ENCODE measurements around the gene CORO2A.

- TF ChIP-seq, protein P1, sequence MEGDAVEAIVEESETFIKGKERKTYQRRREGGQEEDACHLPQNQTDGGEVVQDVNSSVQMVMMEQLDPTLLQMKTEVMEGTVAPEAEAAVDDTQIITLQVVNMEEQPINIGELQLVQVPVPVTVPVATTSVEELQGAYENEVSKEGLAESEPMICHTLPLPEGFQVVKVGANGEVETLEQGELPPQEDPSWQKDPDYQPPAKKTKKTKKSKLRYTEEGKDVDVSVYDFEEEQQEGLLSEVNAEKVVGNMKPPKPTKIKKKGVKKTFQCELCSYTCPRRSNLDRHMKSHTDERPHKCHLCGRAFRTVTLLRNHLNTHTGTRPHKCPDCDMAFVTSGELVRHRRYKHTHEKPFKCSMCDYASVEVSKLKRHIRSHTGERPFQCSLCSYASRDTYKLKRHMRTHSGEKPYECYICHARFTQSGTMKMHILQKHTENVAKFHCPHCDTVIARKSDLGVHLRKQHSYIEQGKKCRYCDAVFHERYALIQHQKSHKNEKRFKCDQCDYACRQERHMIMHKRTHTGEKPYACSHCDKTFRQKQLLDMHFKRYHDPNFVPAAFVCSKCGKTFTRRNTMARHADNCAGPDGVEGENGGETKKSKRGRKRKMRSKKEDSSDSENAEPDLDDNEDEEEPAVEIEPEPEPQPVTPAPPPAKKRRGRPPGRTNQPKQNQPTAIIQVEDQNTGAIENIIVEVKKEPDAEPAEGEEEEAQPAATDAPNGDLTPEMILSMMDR (IDR thresholded peaks at IDR 0.05): no peak
- no peak for TF ChIP-seq POLR2A (IDR thresholded peaks at IDR 0.05)
Observed at GRCh38 chr9:98159301-98159700, 33.1 kb downstream of the CORO2A start.
